ENCODE data around the gene RHOF. TPM values are rescaled to one million over a fixed set of nuclear protein-coding genes. Genes with fewer than 3 reads are reported as not detected.

Gene RHOF
- total RNA-seq, 6 experiments from 2014 or later, result 3.7 to 16.2 (median 5.0) TPM

DNA sequence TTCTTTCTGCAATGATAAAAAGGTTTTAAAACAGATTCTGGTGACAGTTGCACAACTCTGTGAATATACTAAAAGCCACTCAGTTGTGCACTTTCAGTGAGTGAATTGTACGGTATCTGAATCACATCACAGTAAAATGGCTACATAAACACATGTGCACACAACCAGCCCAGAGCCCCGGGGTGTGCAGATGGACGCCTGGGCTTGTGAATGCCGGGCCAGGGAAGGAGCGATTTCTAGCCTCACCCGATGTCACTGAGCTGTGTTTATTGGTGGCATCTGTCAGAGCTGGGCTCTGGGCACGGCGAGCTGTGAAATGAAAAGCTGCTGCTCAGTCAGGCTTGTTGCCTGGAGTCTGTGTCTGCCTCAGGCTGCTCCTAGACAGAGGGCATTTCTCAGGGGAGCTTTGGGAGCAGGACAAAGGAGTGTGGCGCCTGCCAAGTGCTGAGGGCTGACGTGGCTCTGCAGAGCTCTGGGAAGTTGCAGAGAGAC is 25.9 kb downstream of the RHOF start:
- intact Hi-C loops (cut with DNase I), result no loop called here
- DNase-seq, result no peak
- H3K36me3 ChIP-seq, result no peaks in the 10 kb centered on the region
- no peak overlapping the region for H3K27ac ChIP-seq
- H3K27me3 ChIP-seq, result no peaks in the 10 kb centered on the region
- H3K4me1 ChIP-seq, result no peaks in the 10 kb centered on the region
- no peak for TF ChIP-seq POLR2A (IDR thresholded peaks at IDR 0.05)
- TF ChIP-seq, protein P1, sequence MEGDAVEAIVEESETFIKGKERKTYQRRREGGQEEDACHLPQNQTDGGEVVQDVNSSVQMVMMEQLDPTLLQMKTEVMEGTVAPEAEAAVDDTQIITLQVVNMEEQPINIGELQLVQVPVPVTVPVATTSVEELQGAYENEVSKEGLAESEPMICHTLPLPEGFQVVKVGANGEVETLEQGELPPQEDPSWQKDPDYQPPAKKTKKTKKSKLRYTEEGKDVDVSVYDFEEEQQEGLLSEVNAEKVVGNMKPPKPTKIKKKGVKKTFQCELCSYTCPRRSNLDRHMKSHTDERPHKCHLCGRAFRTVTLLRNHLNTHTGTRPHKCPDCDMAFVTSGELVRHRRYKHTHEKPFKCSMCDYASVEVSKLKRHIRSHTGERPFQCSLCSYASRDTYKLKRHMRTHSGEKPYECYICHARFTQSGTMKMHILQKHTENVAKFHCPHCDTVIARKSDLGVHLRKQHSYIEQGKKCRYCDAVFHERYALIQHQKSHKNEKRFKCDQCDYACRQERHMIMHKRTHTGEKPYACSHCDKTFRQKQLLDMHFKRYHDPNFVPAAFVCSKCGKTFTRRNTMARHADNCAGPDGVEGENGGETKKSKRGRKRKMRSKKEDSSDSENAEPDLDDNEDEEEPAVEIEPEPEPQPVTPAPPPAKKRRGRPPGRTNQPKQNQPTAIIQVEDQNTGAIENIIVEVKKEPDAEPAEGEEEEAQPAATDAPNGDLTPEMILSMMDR (IDR thresholded peaks at IDR 0.05), result no peak
- no peaks in the 10 kb centered on the region for H3K9me3 ChIP-seq
- no peak for ATAC-seq
- WGBS (ENCODE audit: insufficient coverage, low coverage, low lambda C conversion rate, missing lambda C conversion rate), result 87% methylated on average over 6 of the region's 10 CpGs
- H3K4me3 ChIP-seq, result no peak overlapping the region

DNA sequence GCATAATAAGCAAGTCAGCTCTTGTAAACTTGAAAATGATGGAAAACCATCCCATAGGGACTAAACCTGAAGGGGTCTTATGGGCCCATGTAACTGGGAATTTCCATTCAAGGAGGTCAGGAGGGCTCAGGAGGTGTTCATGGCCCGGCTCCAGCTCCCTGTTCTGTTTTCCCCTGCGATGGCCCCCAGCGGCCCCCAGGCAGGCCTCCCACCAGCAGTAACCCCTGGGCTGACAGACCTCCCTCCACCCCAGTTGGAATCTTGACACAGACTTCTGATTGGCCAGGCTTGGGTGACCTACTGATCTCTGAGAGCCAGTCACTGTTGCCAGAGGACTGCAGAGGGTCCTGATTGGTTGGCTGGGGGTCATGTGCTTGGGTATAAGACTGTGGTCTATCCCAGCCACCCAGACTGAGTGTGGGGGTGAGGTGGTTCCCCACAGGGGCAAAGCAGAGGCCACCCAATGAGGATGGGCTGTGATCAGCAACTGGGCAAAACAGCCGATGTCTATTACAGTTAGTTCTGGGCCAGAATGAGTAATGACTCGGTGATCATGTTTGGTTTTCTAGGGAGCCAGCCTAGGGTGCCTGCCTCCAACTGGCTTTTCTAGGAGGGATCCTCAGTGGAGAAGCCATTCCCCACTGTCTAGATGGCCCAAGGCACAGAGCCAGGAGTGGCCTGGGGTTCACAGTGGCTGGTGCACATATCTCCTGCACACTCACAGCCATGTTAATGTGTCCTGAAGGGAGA is 27.0 kb downstream of the RHOF start:
- TF ChIP-seq, protein P1 (IDR thresholded peaks at IDR 0.05), result no peak
- TF ChIP-seq POLR2A (IDR thresholded peaks at IDR 0.05), result no peak
- ATAC-seq (no peak), DNase-seq (no peak)
- H3K27me3 ChIP-seq, result no peaks in the 10 kb centered on the region
- H3K36me3 ChIP-seq, result no peaks in the 10 kb centered on the region
- WGBS (ENCODE audit: insufficient coverage, low coverage, low lambda C conversion rate, missing lambda C conversion rate), result 100% methylated on average over 1 of the region's 5 CpGs
- H3K9me3 ChIP-seq, result no peaks in the 10 kb centered on the region
- H3K4me3 ChIP-seq, result no peak overlapping the region
- H3K4me1 ChIP-seq, result no peaks in the 10 kb centered on the region
- no peak overlapping the region for H3K27ac ChIP-seq
- intact Hi-C loops (cut with DNase I), result no loop called here

DNA sequence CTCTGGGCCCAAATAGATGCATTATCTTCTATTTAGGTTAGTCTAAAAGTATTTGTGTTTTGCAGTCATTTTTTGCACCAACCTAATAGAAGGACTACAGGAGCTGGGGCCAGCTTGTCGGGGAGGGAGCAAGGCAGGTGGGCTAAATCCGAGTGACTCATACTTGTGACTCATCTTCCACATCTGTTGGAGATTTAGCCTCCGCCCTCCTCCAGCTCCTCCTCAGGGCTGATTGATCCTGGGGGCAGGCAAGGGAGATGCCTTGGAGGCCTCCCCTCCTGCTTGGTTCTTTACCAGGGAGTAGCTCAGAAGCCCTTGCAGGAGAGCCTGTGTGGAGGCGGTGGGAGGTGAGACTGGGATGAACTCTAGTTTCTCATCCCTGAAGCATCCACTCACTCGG is 27.9 kb downstream of the RHOF start:
- no peaks in the 10 kb centered on the region for H3K9me3 ChIP-seq
- 95% methylated on average over 5 of the region's 5 CpGs for WGBS (ENCODE audit: insufficient coverage, low coverage, low lambda C conversion rate, missing lambda C conversion rate)
- no peaks in the 10 kb centered on the region for H3K36me3 ChIP-seq
- no peak for ATAC-seq
- H3K27ac ChIP-seq, result no peak overlapping the region
- TF ChIP-seq, protein P1 (IDR thresholded peaks at IDR 0.05), result no peak
- no peak for TF ChIP-seq POLR2A (IDR thresholded peaks at IDR 0.05)
- intact Hi-C loops (cut with DNase I), result no loop called here
- DNase-seq, result no peak
- H3K4me3 ChIP-seq, result no peak overlapping the region
- H3K4me1 ChIP-seq, result no peaks in the 10 kb centered on the region
- no peaks in the 10 kb centered on the region for H3K27me3 ChIP-seq

DNA sequence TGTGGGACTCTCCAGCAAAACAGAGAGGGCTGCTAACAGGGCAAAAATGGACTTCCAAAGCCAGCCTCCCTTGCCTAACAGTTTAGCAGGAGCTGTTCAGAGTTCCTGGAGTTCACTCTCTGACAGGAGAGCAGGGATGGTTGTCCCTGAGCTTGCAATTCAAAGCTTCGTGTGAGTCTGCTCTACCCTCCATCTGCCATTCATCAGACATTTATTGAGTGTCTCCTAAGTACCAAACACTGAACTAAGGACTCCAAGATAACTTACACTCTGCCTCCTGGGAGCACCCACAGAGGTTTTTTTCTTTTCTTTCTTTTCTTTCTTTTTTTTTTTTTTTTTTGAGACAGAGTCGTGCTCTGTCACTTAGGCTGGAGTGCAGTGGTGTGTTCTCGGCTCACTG is 28.7 kb downstream of the RHOF start:
- H3K9me3 ChIP-seq, result no peaks in the 10 kb centered on the region
- intact Hi-C loops (cut with DNase I), result no loop called here
- DNase-seq, result no peak
- H3K27me3 ChIP-seq, result no peaks in the 10 kb centered on the region
- H3K27ac ChIP-seq, result no peak overlapping the region
- no peak for TF ChIP-seq POLR2A (IDR thresholded peaks at IDR 0.05)
- TF ChIP-seq, protein P1 (IDR thresholded peaks at IDR 0.05), result no peak
- no peak for ATAC-seq
- H3K4me1 ChIP-seq, result no peaks in the 10 kb centered on the region
- no peaks in the 10 kb centered on the region for H3K36me3 ChIP-seq
- WGBS (ENCODE audit: insufficient coverage, low coverage, low lambda C conversion rate, missing lambda C conversion rate), result 90% methylated on average over 3 of the region's 3 CpGs
- no peak overlapping the region for H3K4me3 ChIP-seq
